Measurements from ENCODE around the gene ARPC2.
"Not testable (repeated sequence)": the region's sequence is repeated elsewhere in the genome, so short reads cannot be mapped to it uniquely, and the experiment has no call there.

The ARPC2 gene

GRCh38 chr2:218271487-218271797, 54.5 kb downstream of the ARPC2 start:
- no peak for DNase-seq

GRCh38 chr2:218271865-218272530, 55.0 kb downstream of the ARPC2 start:
- no peak for DNase-seq

- DNase-seq = peak; percentile 80 to 81
These were observed 55.7 kb downstream of the ARPC2 start for GRCh38 chr2:218272531-218273212.

- DNase-seq = not testable (repeated sequence)
These were observed 56.4 kb downstream of the ARPC2 start for GRCh38 chr2:218273214-218273907.

- no peak for DNase-seq
These were observed 56.9 kb downstream of the ARPC2 start for GRCh38 chr2:218273908-218274249.

- DNase-seq = no peak
These were observed 57.6 kb downstream of the ARPC2 start for GRCh38 chr2:218274586-218274985.

GRCh38 chr2:218275371-218276072, 58.5 kb downstream of the ARPC2 start:
- peak; percentile 63 to 68 for DNase-seq

- no peak for DNase-seq
These were observed 60.2 kb downstream of the ARPC2 start for GRCh38 chr2:218276986-218277755.

- DNase-seq = no peak
These were observed 60.9 kb downstream of the ARPC2 start for GRCh38 chr2:218277921-218278320.

GRCh38 chr2:218278531-218279360, 61.8 kb downstream of the ARPC2 start:
- DNase-seq = no peak

GRCh38 chr2:218280260-218280870, 63.4 kb downstream of the ARPC2 start:
- no peak for DNase-seq

GRCh38 chr2:218281449-218281848, 64.5 kb downstream of the ARPC2 start:
- no peak for DNase-seq

GRCh38 chr2:218282173-218282991, 65.4 kb downstream of the ARPC2 start:
- DNase-seq = peak in 1 of 2 donors; percentile 67

GRCh38 chr2:218284106-218284811, 67.3 kb downstream of the ARPC2 start:
- DNase-seq = no peak

- DNase-seq = no peak
These were observed 68.6 kb downstream of the ARPC2 start for GRCh38 chr2:218285604-218286003.

- peak; percentile 91 to 95 for DNase-seq
These were observed 69.8 kb downstream of the ARPC2 start for GRCh38 chr2:218286570-218287459.

- no peak for DNase-seq
These were observed 72.8 kb downstream of the ARPC2 start for GRCh38 chr2:218289639-218290315.

Measured in inflammatory macrophage (primary cell).